ENCODE data around the gene MFSD6.

GRCh38 chr2:190499273-190499672 lies 91.1 kb downstream of the MFSD6 start:
- TF ChIP-seq YY1 (IDR thresholded peaks at IDR 0.05; ENCODE audit: low read depth) (no peak), CEBPB (IDR thresholded peaks at IDR 0.05) (no peak), USF1 (IDR thresholded peaks at IDR 0.05) (no peak)

Data from Ishikawa (cell line).